Progenitor cell of endocrine pancreas (in vitro differentiated cells): Measurements from ENCODE around the gene C7orf33. TPM values are rescaled to one million over a fixed set of nuclear protein-coding genes. Genes with fewer than 3 reads are reported as not detected.

Experiments used
- DNase-seq: peaks from one replicate; pipeline ENCODE4 v3.0.0; 2021; ENCODE audit warnings: low spot score; ENCODE audit not compliant: unreplicated experiment
- H3K27ac Mint-ChIP-seq: 2 replicates; pipeline ENCODE4 v1.8.0; 2021; ENCODE audit warnings: mild to moderate bottlenecking, moderate library complexity, mixed read lengths
- H3K27me3 Mint-ChIP-seq: 2 replicates; pipeline ENCODE4 v1.8.0; 2021; ENCODE audit warnings: mixed read lengths
- H3K36me3 Mint-ChIP-seq: 2 replicates; pipeline ENCODE4 v1.8.0; 2022; ENCODE audit warnings: mixed read lengths; ENCODE audit not compliant: insufficient read depth
- H3K4me1 Mint-ChIP-seq: 2 replicates; pipeline ENCODE4 v1.8.0; 2021; ENCODE audit warnings: low read depth, mixed read lengths
- H3K4me3 Mint-ChIP-seq: 2 replicates; pipeline ENCODE4 v1.8.0; 2021; ENCODE audit warnings: low read depth, mild to moderate bottlenecking, moderate library complexity, mixed read lengths
- H3K9me3 Mint-ChIP-seq: 2 replicates; pipeline ENCODE4 v1.8.0; 2021; ENCODE audit warnings: low read depth, mixed read lengths
- total RNA-seq: library from RNA; stranded (reverse); gene quantifications from 2 replicates; pipeline ENCODE4 v1.2.1, GENCODE V29; 2021
- TF ChIP-seq, protein P1 (sequence below): fragments of 200-600 bp; sonication (generic); IDR thresholded peaks from one replicate; pipeline ENCODE4 v1.5.0; 2021; ENCODE audit warnings: antibody characterized with exemption, mild to moderate bottlenecking; ENCODE audit not compliant: unreplicated experiment

Gene C7orf33
- total RNA-seq, 1 donor from 2014 or later = not detected

DNA sequence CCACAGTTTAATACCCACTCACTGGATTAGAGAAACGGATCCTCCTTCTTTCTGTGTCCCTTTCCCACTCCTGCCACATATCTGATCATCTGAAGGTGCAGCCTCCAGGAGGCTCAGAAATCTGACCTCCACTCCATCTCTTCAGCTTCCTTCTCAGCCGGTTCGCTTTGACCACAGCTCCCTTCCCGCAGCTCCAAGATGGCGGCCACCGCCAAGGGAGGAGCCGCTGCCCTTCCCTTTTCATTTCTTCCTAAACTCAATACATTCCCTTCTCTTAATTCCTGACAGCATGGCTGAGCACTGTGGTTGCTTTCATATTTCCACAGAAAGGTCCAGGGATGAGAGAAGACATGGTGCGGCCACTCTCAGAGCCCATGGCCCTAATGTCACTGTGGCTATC, 43.7 kb upstream of the C7orf33 start:
- Mint-ChIP-seq H3K27me3 (peaks cover 2% of the 10 kb centered on the region), H3K9me3 (peaks cover 2% of the 10 kb centered on the region), H3K36me3 (no peaks in the 10 kb centered on the region), H3K27ac (no peak overlapping the region), H3K4me3 (no peak overlapping the region), H3K4me1 (no peaks in the 10 kb centered on the region)
- no peak for DNase-seq
- TF ChIP-seq, protein P1, sequence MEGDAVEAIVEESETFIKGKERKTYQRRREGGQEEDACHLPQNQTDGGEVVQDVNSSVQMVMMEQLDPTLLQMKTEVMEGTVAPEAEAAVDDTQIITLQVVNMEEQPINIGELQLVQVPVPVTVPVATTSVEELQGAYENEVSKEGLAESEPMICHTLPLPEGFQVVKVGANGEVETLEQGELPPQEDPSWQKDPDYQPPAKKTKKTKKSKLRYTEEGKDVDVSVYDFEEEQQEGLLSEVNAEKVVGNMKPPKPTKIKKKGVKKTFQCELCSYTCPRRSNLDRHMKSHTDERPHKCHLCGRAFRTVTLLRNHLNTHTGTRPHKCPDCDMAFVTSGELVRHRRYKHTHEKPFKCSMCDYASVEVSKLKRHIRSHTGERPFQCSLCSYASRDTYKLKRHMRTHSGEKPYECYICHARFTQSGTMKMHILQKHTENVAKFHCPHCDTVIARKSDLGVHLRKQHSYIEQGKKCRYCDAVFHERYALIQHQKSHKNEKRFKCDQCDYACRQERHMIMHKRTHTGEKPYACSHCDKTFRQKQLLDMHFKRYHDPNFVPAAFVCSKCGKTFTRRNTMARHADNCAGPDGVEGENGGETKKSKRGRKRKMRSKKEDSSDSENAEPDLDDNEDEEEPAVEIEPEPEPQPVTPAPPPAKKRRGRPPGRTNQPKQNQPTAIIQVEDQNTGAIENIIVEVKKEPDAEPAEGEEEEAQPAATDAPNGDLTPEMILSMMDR = no peak

DNA sequence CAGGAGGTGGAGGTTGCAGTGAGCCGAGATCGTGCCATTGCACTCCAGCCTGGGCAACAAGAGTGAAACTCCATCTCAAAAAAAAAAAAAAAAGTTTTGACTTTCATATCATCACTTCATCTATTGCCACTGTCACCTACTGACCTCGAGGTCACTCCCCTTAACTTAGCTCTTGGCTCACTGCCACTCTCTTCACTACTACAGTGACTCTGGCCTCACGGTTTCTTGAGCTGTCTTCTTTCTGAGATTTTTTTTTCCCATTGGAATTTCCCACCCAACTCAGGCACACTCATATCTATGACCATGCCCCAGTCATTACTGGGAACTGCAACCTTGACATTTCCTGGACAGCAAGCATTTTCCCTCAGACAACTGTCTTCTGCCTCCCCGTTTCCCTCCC, 42.6 kb upstream of the C7orf33 start:
- Mint-ChIP-seq H3K4me1 (no peaks in the 10 kb centered on the region), H3K36me3 (no peaks in the 10 kb centered on the region), H3K27me3 (no peaks in the 10 kb centered on the region), H3K4me3 (no peak overlapping the region), H3K9me3 (peaks cover 2% of the 10 kb centered on the region), H3K27ac (no peak overlapping the region)
- DNase-seq = no peak
- TF ChIP-seq, protein P1 = no peak

DNA sequence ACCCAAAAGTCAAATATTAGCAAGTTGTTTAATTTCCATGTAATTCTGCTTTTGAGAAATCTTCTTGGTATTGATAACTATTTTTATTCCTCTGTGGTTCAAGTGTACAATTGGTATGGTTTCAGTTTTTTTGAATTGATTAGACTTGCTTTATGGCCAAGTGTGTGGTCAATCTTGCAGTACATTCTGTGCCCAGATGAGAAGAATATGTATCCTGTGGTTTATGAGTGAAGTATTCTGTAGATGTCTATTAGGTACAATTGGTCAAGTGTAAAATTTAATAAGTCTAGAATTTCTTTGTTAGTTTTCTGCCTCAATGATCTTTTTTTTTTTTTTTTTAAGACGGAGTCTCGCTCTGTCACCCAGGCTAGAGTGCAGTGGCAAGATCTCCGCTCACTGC, 36.6 kb upstream of the C7orf33 start:
- H3K36me3 Mint-ChIP-seq = no peaks in the 10 kb centered on the region

DNA sequence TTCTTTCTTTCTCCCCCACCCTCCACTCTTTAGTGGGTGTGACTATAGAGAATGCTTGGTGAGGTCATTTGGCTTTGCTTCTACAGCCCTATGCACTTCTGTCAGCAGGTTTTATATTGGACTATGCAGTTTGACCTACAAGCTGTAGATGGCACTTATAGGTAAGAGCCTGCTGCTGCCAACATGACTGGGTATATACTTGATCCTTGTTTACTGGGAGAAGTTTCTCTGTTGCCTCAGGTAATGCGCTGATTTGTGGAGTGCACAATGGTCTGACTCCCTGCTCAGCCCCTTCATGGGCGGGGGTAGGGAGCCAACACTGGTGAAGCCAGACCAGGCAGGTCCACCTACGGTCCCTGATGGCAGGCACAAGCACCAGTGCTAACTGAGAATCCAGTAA, 33.7 kb upstream of the C7orf33 start:
- no peaks in the 10 kb centered on the region for H3K4me1 Mint-ChIP-seq
- H3K9me3 Mint-ChIP-seq = no peaks in the 10 kb centered on the region
- H3K27me3 Mint-ChIP-seq = peaks cover 4% of the 10 kb centered on the region

More for the DNA sequence above, 36.6 kb upstream of the C7orf33 start:
- Mint-ChIP-seq H3K27ac (no peak overlapping the region), H3K9me3 (peaks cover 2% of the 10 kb centered on the region), H3K4me3 (no peak overlapping the region), H3K27me3 (no peaks in the 10 kb centered on the region), H3K4me1 (no peaks in the 10 kb centered on the region)
- no peak for DNase-seq
- TF ChIP-seq, protein P1 = no peak

DNA sequence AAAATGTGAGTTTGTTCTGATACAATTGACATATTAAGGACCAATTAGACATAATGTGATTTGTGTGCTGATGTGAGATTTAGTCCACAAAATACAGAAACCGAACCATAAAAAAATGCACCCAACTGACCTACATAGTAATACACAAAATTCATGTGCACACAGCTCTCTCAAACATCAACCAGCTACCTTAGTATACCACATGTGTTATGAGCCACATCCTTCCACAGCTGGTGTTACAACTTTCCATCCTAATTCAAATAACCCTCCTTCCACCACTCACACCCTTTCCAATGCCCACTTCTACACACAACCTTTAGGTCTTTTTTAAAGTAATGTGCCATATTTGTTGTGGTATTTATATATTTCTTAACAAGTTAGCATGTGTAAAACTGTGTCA, 31.7 kb upstream of the C7orf33 start:
- no peaks in the 10 kb centered on the region for H3K4me1 Mint-ChIP-seq
- H3K27me3 Mint-ChIP-seq = peaks cover 11% of the 10 kb centered on the region
- H3K4me3 Mint-ChIP-seq = no peak overlapping the region
- H3K9me3 Mint-ChIP-seq = no peaks in the 10 kb centered on the region
- H3K27ac Mint-ChIP-seq = no peak overlapping the region
- H3K36me3 Mint-ChIP-seq = no peaks in the 10 kb centered on the region
- TF ChIP-seq, protein P1 = no peak
- DNase-seq = no peak

More for the DNA sequence above, 33.7 kb upstream of the C7orf33 start:
- DNase-seq = no peak
- H3K36me3 Mint-ChIP-seq = no peaks in the 10 kb centered on the region
- TF ChIP-seq, protein P1 = no peak
- no peak overlapping the region for H3K4me3 Mint-ChIP-seq
- no peak overlapping the region for H3K27ac Mint-ChIP-seq
